IPS DF 4.7 (cell line): ENCODE measurements around the gene GTF3C4.

Experiments
- DNase-seq: peaks from one replicate; pipeline ENCODE4 v3.0.0-alpha.2; 2013; ENCODE audit warnings: low spot score; ENCODE audit errors: extremely low read depth

The GTF3C4 gene

DNA sequence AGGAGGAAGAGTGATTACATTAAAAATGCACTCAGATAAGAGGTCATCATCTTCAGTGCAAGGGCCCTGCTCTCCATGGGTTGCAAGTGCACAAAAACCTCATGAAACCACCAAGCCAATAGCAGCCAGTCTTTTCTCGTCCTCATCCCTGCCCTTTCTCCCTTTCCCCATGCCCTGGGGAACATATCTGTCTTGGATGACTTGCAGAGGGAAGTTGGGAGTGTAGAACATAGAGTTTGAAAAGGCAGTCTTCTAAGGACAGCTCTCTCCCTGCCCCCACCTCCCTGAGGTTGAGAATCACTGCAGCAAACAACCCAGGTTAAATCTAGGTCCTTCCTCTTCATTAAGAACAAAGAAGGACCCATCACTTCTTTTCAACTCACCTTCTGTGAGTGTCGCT is 22.5 kb upstream of the GTF3C4 start:
- DNase-seq, result no peak

DNA sequence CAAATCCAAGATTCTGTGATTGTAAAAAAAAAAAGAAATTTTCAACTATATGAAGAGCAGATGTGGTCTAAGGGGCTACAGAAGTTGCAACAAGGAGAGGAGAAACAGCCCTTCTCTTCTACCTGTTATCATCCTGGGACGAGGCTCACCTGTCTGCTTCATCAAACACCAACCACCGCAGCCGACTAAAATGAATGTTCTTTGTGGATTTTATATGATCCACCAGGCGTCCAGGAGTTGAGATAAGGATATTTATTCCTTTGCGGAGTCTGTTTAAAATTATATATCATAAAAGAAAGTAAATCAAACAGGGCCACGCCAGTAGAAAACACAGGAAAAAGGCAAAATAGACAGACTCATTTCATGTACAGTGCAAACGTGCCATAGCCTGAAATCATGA is 22.0 kb upstream of the GTF3C4 start:
- DNase-seq, result no peak

DNA sequence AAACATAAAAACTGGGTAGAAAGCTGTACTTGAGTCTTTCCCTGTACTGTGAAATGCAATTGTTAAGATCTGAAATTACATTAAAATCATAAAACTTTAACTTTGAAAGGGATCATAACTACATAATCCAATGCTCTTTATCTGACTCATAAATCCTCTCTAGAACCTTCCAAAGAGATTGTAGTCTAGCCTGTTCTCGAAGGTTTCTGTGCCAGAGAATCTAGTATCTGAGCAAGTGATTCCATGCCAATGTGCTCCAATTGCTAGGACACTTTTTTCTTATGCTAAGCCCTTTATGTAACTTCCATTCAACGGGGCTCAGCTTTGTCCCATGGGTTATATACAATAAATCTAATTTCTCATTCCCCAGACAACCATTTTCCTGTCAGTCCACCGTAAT is 21.6 kb upstream of the GTF3C4 start:
- DNase-seq, result no peak

DNA sequence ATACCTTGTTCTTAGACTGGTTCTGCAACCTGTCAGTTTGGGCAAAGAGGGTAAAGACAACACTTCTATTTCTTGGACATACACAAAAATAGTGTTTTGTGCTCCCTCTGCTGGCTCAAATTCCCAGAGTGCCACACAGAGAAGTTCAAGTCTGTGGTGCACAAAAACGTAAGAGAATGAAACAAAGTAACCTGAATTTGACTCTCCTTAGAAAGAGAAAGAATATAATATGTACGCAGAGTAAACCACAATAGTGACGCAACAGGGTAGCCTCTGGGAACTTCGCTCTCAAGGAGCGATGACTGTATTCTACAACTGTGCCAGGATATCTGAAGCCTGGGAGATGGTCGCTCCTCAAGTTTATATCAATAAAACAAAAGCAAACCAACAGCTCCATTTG is 19.0 kb upstream of the GTF3C4 start:
- no peak for DNase-seq

DNA sequence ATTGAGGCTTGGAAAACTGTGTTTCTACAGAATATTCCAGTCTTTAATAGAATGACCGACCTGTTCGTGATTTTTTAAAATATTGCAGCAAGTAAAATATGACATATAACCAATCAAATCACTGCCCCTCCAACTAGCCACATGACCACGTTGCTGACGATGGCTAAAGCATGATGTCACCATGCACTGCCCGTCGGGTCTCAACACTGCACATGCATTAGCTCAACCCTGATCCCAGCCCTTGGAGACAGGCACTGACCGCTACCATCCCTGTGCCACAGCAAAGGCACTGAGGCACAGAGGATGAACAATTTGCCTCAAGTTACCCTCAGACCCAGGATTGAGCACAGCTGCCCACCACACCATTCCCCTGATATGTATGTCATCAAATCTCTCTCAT is 14.0 kb upstream of the GTF3C4 start:
- DNase-seq, result no peak

DNA sequence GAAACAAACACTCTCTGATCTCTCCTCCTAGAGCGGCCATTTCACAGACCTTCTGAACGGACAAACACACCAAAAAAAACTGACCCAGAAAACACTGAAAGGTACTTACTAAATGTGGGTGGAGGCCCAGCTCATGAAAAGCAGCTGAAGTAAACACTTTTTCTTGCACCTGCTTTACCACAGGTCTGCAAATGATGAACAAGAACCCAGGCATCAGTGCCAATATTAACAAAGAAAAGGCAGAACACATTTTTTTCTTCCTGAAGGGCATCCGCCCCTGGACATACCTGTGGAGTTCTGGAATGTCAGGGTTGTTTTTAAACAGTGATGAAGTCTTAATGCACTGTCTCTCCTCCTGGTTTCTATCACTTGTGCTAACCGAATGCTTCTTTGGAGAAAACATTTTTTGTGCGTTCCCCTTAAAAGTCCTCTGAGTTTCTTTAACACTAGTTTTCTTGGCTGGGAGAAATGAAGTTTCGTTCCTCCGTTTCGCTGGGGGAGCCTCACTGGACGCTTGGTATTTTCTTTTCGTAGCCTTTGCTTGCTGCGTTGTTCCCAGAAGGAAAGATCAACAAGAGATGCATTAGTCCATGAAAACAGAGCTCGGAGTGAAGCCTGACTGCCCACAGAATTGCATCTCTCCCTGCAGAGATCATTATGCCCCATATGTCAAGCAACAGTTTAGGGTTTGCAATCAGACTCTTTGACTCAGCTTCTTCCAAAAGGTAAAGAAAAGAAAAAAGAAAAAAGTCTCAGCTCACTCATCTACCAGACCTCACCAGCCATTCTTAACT is 7.9 kb upstream of the GTF3C4 start:
- DNase-seq, result no peak

DNA sequence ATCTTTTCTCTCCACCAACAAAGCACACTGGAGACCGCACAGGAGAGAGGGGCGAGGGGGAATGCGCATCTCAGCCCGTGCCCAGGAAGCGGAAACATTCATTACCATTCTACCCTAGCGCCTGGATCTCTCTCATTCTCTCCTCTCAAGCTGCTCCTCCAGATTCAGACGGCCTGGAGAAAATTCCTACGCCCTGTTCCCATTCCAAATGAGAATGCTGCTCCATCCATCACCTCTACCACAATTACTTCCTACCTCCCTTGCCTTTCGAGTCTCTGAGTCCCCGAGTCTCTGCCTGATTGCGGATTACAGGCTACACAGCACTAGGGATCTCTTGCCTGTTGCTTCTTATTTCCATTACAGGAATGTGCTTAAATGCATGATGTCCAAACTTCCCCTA is 7.1 kb upstream of the GTF3C4 start:
- no peak for DNase-seq

DNA sequence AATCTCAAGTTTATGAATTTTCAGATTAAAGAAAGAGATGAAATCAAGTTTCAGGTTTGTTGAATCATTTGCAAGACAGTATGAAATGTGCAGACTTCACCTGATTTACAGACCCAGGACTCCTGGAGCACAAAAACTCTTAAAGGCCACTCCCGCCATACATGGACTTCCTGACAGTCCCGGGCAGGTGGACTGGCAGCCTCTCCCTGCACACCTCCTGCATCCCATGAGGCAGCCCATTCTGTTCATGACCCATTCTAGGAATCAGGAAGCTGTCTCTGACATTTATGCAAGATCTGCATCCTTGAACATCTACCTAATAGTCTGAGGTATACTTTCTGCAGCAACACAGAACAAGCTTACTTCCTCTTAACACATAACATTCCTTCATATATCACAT is 6.4 kb upstream of the GTF3C4 start:
- DNase-seq, result no peak

DNA sequence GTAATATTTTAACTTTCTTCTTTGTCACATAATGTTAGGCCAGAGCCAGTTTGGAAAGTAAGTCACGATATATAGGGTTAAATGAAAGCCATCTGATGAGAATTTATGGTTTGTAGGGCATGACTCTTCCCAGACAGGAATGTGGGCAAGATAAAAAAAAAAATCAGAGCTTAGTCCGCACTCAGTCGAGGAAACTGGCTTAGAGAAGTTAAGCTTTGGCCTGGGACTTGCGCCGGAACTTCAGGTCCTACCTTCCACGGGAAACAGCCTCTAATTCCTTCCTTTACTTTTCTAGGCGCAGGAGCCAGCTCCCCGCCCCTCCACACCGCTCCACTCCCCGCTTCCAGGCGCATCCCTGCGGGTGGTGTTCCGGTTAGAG is 956 bp upstream of the GTF3C4 start:
- DNase-seq, result no peak

DNA sequence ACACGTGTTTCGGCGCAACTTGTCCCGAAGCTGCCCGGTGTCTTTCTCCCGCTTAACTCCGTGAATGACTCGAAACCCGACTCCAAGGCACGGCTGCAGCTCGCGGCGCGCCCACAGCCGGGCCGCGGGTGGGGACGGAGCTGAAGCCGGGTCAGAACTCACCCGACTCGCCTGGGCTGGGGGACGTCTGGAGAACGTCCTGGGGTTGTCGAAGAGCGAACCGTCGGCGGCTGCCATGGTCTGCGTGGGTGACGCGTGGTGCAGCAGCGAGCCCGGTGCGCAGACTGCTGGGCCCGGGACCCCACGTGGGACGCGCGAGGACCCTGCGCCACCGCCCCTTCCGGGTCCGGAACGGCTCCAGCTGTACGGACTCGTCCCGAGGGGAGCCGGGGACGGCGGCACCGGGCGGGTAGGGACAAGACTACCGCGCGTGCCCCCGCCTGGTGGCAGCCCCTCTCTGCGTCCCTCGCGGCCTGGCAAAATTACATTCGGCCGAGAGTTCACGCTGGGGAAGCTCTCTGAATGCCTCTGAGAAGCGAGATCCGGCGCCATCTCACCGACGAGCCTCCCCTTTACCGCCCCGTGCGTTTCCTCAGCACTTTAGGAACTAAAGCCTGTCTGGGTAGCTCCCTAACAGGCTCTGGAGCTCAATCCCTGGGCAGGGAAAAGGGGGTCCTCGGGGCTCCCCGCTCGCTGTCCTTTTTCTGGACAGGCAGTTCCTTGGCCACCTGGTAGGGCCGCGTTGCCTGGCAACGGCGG is 387 bp upstream of the GTF3C4 start, which contains the start of gene DDX31:
Gene DDX31, minus strand, starts transcription at position 286 of the 759 bp plus-strand sequence. Its CDS starts 49 bp downstream, at position 237.
- no peak for DNase-seq

DNA sequence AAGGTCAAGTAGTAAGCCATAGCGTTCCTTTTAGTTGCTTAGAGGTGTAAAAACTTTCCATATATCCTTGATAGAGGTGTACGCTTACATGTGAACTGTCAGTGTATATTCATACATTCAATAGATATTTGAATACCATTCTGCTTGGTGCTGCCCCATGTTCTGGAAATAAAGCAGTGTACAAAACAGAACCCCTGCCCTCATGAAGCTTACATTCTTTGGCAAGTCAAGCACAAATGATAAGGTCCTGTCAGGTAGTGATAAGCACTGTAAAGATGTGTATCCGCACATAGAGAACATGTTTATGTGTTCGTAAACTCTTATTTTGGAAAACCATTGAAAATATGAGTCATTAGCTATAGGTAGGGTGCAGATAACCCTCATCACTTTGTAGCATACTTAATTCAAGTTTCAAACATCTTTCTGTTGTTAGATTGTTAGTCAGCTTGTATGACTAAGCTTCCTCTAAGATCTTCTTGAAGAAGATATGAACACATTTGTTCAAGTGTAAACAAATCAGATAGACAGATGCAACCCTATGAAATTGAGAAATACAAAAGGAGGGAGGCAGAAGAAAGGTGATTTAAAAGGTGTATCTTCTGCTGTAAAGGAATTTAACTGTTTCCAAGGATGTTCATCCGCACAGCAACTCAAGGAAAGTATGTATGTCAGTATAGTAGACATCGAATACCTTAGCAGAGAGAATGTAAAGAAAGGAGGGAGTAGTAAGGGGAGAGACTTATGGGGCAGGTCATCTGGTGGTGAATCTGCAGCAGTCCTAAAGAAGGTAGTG is 1.6 kb downstream of the GTF3C4 start:
- no peak for DNase-seq

DNA sequence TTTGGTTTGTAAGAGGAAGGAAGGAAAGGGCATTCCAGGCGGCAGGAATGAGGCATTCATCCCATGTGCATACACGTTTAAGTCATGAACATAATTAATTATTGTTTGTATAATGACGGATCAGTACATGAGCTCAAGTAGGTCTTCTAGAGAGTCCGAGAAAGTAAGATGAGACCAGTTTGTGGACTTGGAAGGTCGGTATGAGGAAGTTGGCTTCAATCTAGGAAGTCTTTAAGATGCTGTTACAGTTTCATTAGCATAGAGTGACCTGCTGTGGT is 2.1 kb downstream of the GTF3C4 start:
- DNase-seq, result no peak

DNA sequence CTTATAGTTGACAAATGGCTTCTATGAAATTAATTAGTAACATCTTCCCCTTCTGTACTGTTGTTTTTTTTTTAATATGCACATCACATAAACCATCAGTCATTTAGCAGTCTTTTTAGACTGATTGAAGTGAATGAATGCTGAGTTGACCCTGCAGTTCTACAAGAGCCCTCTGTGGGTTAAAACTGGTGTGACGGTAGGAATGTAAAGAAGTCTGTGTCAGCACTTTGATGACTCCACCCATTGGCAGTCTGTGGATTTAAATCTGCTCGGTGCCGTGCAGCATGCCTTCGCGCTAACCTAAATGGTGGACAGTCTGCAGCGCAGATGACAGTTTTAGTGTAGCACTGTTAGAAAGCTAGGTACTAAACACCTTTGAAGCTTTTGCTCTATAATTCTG is 3.1 kb downstream of the GTF3C4 start:
- DNase-seq, result no peak

DNA sequence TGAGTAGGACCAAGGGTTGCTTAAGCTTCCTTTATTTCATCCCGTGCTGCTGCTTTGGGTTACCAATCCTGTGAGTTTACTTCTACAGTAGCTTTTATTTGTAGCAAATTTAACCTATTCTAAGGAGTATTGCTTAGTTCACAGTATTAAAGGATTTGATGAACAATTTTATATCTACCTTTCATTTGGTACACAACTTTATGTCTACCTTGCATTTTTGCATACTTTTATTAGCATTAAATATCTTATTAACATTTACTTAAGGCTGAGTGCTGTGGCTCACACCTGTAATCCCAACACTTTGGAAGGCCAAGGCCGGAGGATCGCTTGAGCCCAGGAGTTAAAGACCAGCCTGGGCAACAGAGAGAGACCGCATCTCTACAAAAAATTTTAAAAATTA is 4.2 kb downstream of the GTF3C4 start:
- DNase-seq, result no peak

DNA sequence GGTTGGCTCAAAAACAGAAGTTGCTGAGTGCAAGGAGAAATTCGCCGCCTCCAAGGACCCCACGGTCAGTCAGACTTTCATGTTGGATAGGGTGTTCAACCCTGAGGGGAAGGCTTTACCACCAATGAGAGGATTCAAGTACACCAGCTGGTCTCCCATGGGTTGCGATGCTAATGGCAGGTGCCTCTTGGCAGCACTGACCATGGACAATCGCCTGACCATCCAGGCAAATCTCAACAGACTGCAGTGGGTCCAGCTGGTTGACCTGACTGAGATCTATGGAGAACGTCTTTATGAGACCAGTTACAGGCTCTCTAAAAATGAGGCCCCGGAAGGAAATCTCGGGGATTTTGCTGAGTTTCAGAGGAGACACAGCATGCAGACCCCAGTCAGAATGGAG is 7.7 kb downstream of the GTF3C4 start:
- DNase-seq, result no peak

DNA sequence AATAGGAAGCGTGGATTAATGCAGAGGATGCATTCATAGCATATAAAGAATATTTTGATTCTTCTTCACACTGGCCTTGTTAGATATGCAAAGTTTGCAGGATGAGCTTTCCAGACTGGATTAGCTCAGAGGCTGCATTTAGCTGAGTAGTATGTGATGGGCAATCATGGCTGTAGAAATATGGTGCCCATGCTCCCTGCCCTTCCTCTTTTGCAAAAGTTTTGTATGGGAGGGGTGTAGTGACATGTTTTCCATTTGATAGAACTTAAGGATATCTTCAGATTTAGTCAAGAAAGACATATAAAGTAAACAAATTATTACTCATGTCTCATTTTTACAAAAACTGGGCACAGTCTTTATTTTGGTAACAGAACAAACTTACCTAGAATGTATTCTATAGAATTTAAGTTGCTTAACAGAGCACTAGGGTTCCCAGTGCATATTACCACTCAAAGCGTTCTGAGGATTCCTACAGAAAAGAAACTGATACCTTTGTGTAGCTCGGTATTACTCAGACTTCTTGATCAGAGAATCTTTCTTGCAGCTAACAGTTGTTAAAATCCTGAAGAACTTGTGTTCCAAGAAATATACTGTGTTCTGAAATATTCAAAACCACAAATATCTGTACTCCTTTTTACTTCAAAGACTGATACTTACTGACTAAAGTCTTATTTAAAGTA is 9.8 kb downstream of the GTF3C4 start:
- no peak for DNase-seq

DNA sequence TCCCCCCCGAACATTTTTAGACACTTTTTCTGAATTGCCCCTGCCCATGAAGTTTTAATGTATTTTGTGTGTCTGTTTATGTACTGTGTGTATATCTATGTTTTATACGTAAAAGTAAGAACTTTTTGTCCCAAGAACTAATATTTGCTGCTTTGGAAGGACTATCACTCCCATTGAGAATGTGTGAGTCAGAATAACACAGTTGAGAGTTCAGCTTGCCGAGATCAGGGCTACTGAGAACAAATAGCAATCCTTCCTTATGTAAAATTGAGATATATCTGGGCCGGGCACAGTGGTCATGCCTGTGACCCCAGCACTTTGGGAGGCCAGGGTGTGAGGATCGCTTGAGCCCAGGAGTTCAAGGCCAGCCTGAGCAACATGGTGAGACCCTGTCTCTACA is 11.3 kb downstream of the GTF3C4 start:
- DNase-seq, result no peak

DNA sequence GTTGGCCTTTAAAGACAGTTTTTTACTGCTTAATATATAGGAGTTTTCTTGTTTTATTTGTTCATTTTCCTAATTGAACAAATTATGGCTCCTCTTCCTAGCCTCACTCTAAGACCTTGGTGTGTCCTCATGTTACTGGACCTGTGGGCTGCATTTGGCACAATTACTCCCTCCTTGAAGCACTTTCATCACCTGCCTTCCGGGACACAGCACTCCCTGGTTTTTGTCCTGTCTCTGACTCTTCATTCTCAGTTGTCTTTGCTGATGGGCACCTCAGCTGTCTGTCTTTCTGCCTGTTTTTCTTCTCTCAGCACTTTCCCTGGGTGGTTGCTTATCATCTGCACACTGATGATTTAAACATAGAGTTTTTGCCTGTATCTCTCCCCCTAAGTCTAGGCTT is 13.6 kb downstream of the GTF3C4 start:
- DNase-seq, result no peak

DNA sequence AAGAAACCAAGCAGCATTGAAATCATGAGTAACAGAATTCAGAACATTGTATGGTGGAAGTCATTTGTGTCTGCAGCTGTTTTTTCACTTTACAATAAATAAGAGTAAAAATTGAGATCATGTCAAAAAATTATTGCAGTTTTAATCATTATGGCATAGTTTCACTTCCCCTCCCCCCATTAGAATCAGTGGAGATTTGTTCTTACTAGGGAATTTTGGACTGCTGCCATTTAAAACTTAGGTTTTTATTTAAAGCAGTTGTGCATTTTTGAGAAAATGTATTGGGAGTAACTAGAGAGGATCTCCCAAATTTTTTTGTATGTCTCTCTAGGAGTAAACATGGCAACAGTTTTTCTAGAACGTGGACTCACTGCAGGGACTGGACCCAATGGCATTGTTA is 20.4 kb downstream of the GTF3C4 start:
- DNase-seq, result no peak

DNA sequence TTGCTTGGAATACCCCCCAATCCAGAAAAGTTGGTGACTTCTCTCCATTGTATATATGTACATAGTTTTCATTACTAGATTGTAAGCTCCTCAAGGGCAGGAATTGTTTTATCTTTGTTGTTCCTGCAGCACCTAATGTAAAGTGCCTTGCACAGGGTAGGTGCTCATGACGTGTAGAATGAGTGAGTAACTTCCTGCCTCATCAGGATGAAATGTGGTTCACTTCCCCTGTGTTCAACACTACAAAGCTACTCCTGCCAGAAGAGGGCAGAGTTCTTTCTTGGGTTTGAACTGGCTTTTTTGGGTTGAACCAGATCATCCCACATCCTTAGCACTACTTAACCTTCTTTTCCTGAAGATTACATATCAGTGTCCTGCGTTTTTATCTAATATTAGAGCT is 23.9 kb downstream of the GTF3C4 start:
- no peak for DNase-seq

DNA sequence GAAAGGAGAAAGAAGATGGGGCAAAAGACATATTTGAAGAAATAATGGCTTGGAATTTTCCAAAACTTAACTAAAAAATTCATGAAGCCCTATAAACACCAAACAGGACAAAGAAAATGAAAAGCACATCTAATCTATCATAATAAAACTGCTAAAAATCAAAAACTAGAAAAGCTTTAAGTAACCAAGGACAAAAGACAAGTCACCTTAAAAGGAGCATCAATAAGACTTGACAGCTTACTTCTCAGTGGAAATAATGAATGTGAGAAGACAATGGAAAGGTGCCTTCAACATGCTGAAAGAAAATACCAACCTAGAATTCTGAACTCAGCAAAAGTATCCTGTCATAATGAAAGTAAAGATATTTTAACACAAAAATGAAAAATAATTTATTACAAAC is 27.0 kb downstream of the GTF3C4 start:
- no peak for DNase-seq

DNA sequence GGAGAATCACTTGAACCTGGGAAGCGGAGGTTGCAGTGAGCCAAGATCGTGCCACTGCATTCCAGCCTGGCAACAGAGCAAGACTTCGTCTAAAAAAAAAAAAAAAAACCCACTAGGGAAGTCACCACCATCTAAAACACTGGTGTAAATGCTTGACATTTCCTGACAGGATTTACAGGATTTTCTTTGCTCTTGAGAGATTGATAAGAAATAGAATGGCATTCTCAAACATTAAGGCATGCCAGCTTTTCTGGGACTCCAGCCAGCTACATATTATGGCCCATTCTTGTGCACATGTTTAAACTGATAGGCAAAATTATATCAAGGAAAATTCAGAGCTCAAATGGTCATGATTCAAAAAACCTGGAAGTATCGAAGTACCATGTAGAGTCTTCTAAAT is 28.7 kb downstream of the GTF3C4 start:
- DNase-seq, result no peak
